ENCODE measurements around the gene MGST2.

- TF ChIP-seq CTCF (IDR thresholded peaks at IDR 0.05; ENCODE audit: poor library complexity) (no peak), EZH2 (IDR thresholded peaks at IDR 0.05; ENCODE audit: borderline replicate concordance) (no peak)
Measured at GRCh38 chr4:139635966-139636365, 29.7 kb upstream of the MGST2 start.

All from hepatocyte (in vitro differentiated cells).